GM10266 (cell line): Measurements from ENCODE around the gene PHLDB3.
"Not testable (repeated sequence)": the region's sequence is repeated elsewhere in the genome, so short reads cannot be mapped to it uniquely, and the experiment has no call there.

Experiments
- DNase-seq: peaks from one replicate; pipeline ENCODE4 v3.0.0; 2012; ENCODE audit errors: extremely low spot score
- CTCF ChIP-seq: IDR thresholded peaks from 2 replicates; pipeline ENCODE4 v1.5.1; 2012; ENCODE audit warnings: mild to moderate bottlenecking, low read depth; ENCODE audit not compliant: control insufficient read depth, insufficient read depth; ENCODE audit errors: missing control alignments

Gene PHLDB3

DNA sequence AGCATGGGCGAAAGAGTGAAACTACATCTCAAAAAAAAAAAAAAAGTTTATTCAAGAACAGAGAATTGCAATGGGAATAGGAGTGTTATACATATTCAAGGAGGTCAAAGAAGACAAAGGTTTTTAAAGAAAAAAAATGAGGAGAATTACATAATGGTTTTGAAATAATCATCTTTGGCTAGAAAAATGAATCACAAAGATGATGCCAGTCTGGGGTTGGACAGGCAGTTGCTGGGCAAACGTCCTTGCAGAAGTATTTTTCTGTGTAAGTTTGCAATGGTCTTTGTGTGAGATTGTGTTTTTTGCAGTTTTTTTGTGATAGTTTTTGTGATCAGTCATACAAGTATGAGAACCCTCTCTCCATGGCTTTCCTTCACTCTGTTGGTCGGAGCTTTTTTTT, 62.8 kb downstream of the PHLDB3 start:
- no peak for DNase-seq
- TF ChIP-seq CTCF: no peak

- no peak for DNase-seq
- TF ChIP-seq CTCF: no peak
These were observed 64.9 kb downstream of the PHLDB3 start for GRCh38 chr19:43439709-43440063.

GRCh38 chr19:43439032-43439708, 65.4 kb downstream of the PHLDB3 start:
- no peak for DNase-seq

GRCh38 chr19:43438291-43439031, 66.1 kb downstream of the PHLDB3 start:
- TF ChIP-seq CTCF: no peak
- DNase-seq: no peak

More at GRCh38 chr19:43439032-43439708, 65.4 kb downstream of the PHLDB3 start:
- TF ChIP-seq CTCF: no peak

- no peak for TF ChIP-seq CTCF
- no peak for DNase-seq
These were observed 66.8 kb downstream of the PHLDB3 start for GRCh38 chr19:43437712-43438111.

DNA sequence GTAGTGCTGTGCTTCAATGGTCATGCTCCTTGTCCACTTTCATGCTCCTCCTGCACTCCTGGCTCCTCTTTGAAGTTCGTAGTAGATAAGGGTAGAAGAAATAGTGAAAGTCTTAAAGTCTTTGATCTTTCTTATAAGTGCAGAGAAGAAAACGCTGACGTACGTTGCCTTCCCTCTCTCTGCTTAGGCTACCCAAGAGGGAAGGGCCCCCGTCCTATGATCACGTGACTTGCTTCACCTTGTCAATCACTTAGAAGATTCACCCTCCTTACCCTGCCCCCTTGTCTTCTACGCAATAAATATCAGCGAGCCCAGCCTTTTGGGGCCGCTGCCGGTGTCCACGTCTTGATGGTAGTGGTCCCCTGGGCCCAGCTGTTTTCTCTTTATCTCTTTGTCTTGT, 67.3 kb downstream of the PHLDB3 start:
- not testable (repeated sequence) for DNase-seq

GRCh38 chr19:43435775-43436174, 68.8 kb downstream of the PHLDB3 start:
- no peak for TF ChIP-seq CTCF

GRCh38 chr19:43433689-43434088, 70.9 kb downstream of the PHLDB3 start:
- no peak for TF ChIP-seq CTCF
- DNase-seq: no peak

More at GRCh38 chr19:43435775-43436174, 68.8 kb downstream of the PHLDB3 start:
- DNase-seq: no peak
